ENCODE results near the gene GRK6.

DNA sequence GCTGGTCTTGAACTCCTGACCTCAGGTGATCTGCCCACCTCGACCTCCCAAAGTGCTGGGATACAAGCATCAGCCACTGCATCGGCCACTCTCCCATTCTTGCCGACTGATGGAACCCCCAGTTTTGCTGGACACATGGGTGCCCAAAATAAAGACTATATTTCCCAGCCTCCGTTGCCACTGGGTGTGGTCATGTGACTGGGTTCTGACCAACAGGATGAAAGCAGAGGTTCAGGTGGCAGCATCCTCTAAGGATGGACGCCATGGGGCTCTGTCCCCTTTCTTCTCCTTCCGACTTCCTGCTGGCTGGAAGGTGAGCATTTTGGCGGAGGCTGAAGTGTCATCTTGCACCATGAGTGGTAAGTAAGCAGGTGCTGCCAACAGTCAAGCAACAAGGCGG is 60.7 kb downstream of the GRK6 start:
- no peak for TF ChIP-seq CTCF (IDR thresholded peaks at IDR 0.05)
- no peak for TF ChIP-seq POLR2A (IDR thresholded peaks at IDR 0.05)

Measured in tibial nerve (tissue), 3 donors.